Ovary (tissue), 3 donors: ENCODE results near the gene FAM107B.

Source experiments
- EP300 ChIP-seq: sonication (generic); formaldehyde crosslinking; IDR thresholded peaks from one replicate; pipeline ENCODE4 v1.6.1; 2017; ENCODE audit warnings: antibody characterized with exemption
- POLR2A ChIP-seq: fragments of 450-650 bp; IDR thresholded peaks from one replicate; pipeline ENCODE4 v1.6.1; 2017; ENCODE audit warnings: antibody characterized with exemption, mild to moderate bottlenecking, moderate library complexity
- TF ChIP-seq, protein P1 (sequence below), 3 donors: fragments of 450-650 bp in 2 of 3; fragments of 200-600 bp in 1 of 3; IDR thresholded peaks; one replicate each; pipeline versions ENCODE4 v1.5.1 to v1.8.0; 2016 to 2022; ENCODE audit warnings: antibody characterized with exemption in 3 of 3, mild to moderate bottlenecking in 1 of 3
- donor health status: DM: no; HTN: no; CAD: no.

DNA sequence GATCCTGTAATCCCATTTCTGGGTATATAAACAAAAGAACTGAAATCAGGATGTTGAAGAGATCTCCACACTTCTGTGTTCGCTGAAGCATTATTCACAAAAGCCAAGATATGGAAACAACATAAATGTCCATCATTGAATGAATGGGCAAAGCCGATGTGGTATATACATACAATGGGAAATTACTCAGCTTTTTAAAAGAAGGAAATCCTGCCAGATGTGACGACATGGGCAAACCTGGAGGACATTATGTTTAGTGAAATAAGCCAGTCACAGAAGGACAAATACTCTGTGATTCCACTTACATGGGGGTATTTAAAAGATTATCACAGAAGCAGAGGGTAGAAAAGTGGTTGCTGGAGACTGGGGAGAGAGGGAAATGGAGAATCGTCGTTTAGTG, 23.9 kb upstream of the FAM107B start:
- TF ChIP-seq, protein P1, sequence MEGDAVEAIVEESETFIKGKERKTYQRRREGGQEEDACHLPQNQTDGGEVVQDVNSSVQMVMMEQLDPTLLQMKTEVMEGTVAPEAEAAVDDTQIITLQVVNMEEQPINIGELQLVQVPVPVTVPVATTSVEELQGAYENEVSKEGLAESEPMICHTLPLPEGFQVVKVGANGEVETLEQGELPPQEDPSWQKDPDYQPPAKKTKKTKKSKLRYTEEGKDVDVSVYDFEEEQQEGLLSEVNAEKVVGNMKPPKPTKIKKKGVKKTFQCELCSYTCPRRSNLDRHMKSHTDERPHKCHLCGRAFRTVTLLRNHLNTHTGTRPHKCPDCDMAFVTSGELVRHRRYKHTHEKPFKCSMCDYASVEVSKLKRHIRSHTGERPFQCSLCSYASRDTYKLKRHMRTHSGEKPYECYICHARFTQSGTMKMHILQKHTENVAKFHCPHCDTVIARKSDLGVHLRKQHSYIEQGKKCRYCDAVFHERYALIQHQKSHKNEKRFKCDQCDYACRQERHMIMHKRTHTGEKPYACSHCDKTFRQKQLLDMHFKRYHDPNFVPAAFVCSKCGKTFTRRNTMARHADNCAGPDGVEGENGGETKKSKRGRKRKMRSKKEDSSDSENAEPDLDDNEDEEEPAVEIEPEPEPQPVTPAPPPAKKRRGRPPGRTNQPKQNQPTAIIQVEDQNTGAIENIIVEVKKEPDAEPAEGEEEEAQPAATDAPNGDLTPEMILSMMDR (IDR thresholded peaks at IDR 0.05), result no peak
- no peak for TF ChIP-seq POLR2A
- TF ChIP-seq EP300, result no peak
